Small intestine (tissue), 7 donors: ENCODE results near the gene ENTPD8. TPM values are rescaled to one million over a fixed set of nuclear protein-coding genes. Genes with fewer than 3 reads are reported as not detected.
"Not testable (repeated sequence)": the region's sequence is repeated elsewhere in the genome, so short reads cannot be mapped to it uniquely, and the experiment has no call there.

Experiments used
- DNase-seq, 2 donors: peaks; one replicate each; pipeline versions ENCODE4 v3.0.0 to v3.0.0-alpha.2; 2013
- FAIRE-seq: peaks from 2 replicates; lab custom pipeline; 2012; peaks lifted over from hg19 to GRCh38; lab: Jason Lieb, UNC
- H3K27ac ChIP-seq, 3 donors: one replicate each; pipeline ENCODE4 v1.5.1; 2013; ENCODE audit warnings: low read length in 2 of 3, mild to moderate bottlenecking in 2 of 3, control low read depth in 1 of 3, inconsistent platforms in 1 of 3, low read depth in 1 of 3, moderate library complexity in 1 of 3
- H3K27me3 ChIP-seq, 3 donors: one replicate each; pipeline ENCODE4 v1.6.1; 2013; ENCODE audit warnings: low read length in 3 of 3, inconsistent platforms in 1 of 3; ENCODE audit not compliant: control insufficient read depth in 3 of 3, insufficient read depth in 3 of 3
- H3K36me3 ChIP-seq, 3 donors: one replicate each; pipeline ENCODE4 v1.6.1; 2013; ENCODE audit warnings: low read length in 3 of 3, inconsistent platforms in 1 of 3, low read depth in 1 of 3, mild to moderate bottlenecking in 1 of 3, moderate library complexity in 1 of 3; ENCODE audit not compliant: control insufficient read depth in 3 of 3, insufficient read depth in 2 of 3
- H3K4me1 ChIP-seq, 3 donors: one replicate each; pipeline ENCODE4 v1.6.1; 2013; ENCODE audit warnings: low read length in 2 of 3, inconsistent platforms in 1 of 3, low read depth in 1 of 3, mild to moderate bottlenecking in 1 of 3, moderate library complexity in 1 of 3; ENCODE audit not compliant: control insufficient read depth in 3 of 3, insufficient read depth in 2 of 3
- H3K4me3 ChIP-seq, 3 donors: one replicate each; pipeline ENCODE4 v1.5.1; 2013; ENCODE audit warnings: low read length in 3 of 3, control low read depth in 1 of 3, inconsistent platforms in 1 of 3, low read depth in 1 of 3, mild to moderate bottlenecking in 1 of 3, moderate library complexity in 1 of 3
- H3K9me3 ChIP-seq, 2 donors: one replicate each; pipeline ENCODE4 v1.6.1; 2013; ENCODE audit warnings: low read depth in 1 of 2, low read length in 1 of 2; ENCODE audit not compliant: control insufficient read depth in 2 of 2, insufficient read depth in 1 of 2
- WGBS, 3 donors: extraction: QIAGEN DNeasy Blood & Tissue Kit; methylation state at CpG; one replicate each; pipeline ENCODE4 v1.1.7; 2013; 5-methylcytosine and 5-hydroxymethylcytosine counted together
- polyA plus RNA-seq, 4 donors: library from polyadenylated mRNA; stranded (reverse) in 3 of 4; unstranded in 1 of 4; fragments of 200-250 nt in 3 of 4; fragments of 120-200 nt in 1 of 4; gene quantifications; one replicate each; pipeline versions ENCODE4 v1.2.1 to v1.2.3, GENCODE V29; 2013
- donor health status: healthy with polysubstance abuse.
- donor health status: control.
- donor health status: control.
- donor health status: Bipolar disorder and iron deficiency.
- donor health status: healthy.

The ENTPD8 gene
- polyA plus RNA-seq, 4 donors: 15.9 to 85.4 (median 40.8) TPM

DNA sequence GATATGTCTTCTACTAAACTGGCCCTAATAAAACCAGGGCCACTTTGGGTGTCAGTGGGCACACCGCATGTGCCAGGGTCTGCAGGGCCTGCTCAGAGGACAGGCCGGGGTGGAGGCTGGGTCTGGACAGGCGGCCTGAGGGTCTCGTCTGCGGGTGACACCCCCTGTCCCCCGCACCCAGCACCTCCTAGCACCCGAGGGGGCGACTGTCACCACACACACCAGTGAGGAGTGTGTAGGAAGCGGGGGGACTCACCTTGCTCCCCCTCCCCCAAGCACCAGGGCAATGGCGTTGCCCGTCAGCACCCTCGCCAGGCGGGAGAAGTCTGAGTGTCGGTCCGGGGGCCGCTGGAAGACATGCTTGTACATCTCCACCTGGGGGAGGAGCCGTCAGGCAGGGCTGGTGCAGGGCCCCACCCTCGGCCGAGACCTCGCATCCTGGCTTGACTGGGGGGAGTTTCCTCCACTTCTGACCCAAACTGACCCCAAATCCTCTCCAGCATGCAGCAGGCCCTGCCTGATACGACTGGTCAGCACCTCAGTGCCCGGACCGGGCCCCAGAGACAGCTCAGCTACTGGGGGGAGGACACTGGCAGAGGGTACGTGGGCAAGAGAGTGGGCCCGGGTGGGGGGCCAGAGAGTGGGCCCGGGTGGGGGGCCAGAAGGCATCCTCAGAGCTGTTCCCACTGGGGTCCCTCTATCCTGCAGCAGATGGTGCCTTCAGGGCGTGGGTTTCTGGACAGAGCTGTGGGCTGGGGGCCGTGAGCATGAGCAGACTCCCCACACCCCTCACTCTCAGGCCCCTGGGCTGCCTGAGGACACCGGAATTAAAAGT lies 36.8 kb upstream of the ENTPD8 start:
- DNase-seq (no peak), FAIRE-seq (no peak)
- Histone ChIP-seq H3K4me1 (no peaks in the 10 kb centered on the region), H3K27ac (no peak overlapping the region), H3K27me3 (no peaks in the 10 kb centered on the region), H3K36me3 (no peaks in the 10 kb centered on the region), H3K4me3 (no peak overlapping the region), H3K9me3 (peaks cover 0 to 21% of the 10 kb centered on the region in 2 donors)
- WGBS, 3 donors: 83 to 89% (median 87%) methylated on average over 28 to 29 of the region's 29 CpGs

DNA sequence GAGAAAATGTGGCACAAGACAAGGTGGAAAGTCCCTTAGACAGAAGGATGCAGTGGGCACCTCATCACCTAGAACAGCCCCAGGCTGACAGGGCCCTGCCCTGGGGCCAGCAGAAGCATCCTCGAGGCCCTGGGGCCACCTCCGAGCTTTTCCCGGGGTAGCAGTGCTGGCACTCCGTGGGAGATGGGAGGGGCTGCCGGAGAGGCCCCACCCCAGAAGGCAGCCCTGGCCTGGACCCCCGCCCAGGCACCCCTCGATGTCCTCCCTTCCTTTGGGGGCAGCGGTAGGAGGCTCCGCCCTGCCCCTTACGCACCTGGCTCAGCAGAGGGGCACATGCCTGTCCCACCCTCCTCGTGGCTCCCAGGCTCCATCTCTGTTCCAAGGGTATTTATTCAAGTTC lies 35.7 kb upstream of the ENTPD8 start:
- Histone ChIP-seq H3K4me3 (no peak overlapping the region), H3K36me3 (no peaks in the 10 kb centered on the region), H3K4me1 (no peaks in the 10 kb centered on the region), H3K9me3 (peaks cover 0 to 24% of the 10 kb centered on the region in 2 donors), H3K27me3 (no peaks in the 10 kb centered on the region), H3K27ac (no peak overlapping the region)
- 82 to 91% (median 84%) methylated on average over 11 of the region's 11 CpGs for WGBS, 3 donors
- no peak for FAIRE-seq
- no peak for DNase-seq

DNA sequence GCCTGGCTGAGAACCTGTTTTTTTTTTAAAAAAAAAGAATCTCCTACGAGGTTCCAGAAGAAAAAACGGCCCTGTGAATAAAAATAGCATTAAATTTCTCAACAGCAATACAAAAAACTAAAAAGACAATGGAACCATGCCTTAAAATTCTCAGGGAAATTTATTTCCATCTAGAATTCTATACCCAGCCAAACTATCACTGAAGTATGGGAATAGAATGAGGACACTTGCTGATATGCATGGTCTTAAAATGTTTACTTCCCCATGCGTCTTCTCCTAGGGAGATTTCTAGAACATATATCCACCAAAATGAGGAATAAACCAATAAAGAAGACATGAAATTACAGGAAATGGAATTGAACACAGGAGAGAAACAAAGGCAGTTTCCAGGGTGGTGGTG lies 34.5 kb upstream of the ENTPD8 start:
- DNase-seq: no peak
- H3K4me3 ChIP-seq: no peak overlapping the region
- no peak overlapping the region for H3K27ac ChIP-seq
- no peaks in the 10 kb centered on the region for H3K27me3 ChIP-seq
- 82 to 90% (median 84%) methylated on average over 3 of the region's 3 CpGs for WGBS, 3 donors
- H3K36me3 ChIP-seq: no peaks in the 10 kb centered on the region
- peaks cover 0 to 24% of the 10 kb centered on the region in 2 donors for H3K9me3 ChIP-seq
- FAIRE-seq: no peak
- no peaks in the 10 kb centered on the region for H3K4me1 ChIP-seq

DNA sequence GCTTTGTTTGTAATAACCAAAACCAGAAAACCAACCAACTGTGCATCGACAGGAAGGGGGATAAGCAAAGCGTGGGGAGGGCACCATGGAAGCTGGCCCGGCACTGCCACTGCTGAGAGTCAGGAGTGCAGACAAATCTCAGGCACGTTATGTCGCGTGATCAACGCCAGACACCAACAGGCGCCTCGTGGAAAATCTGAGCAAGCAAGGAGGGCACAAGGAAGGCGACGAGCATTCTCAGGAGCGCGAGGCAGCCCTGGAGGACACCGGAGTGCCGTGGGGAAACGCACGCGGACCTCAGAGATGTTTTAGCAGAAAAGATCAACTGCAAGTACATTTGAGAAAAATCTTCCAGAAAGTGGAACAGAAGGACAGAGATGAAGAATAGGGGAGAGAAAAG lies 33.1 kb upstream of the ENTPD8 start:
- no peak for DNase-seq
- no peaks in the 10 kb centered on the region for H3K4me1 ChIP-seq
- 94 to 95% (median 95%) methylated on average over 18 of the region's 18 CpGs for WGBS, 3 donors
- no peaks in the 10 kb centered on the region for H3K36me3 ChIP-seq
- FAIRE-seq: no peak
- no peak overlapping the region for H3K4me3 ChIP-seq
- H3K27ac ChIP-seq: no peak overlapping the region
- peaks cover 0 to 24% of the 10 kb centered on the region in 2 donors for H3K9me3 ChIP-seq
- no peaks in the 10 kb centered on the region for H3K27me3 ChIP-seq

DNA sequence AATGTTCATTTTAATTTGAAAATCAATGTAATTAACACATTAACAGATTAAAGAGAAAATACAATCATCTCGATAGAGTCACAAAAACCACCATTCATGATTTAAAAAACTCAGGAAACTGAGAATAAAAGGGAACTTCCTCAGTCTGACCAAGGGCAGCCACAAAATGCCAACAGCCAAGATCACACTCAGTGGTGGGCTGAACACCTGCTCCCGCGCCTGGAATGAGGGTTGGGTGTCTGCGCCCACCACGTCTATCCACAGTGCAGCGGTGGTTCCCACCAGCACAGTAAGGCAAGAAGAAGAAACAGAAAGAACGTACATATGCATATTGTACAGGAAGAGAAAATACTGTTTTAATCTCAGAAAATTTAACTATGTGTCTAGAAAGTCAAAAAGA lies 29.6 kb upstream of the ENTPD8 start:
- DNase-seq (no peak), FAIRE-seq (no peak)
- Histone ChIP-seq H3K27ac (no peak overlapping the region), H3K9me3 (peaks cover 0 to 17% of the 10 kb centered on the region in 2 donors), H3K4me3 (no peak overlapping the region), H3K27me3 (no peaks in the 10 kb centered on the region), H3K4me1 (no peaks in the 10 kb centered on the region), H3K36me3 (no peaks in the 10 kb centered on the region)
- WGBS, 3 donors: 58 to 79% (median 59%) methylated on average over 7 of the region's 7 CpGs

DNA sequence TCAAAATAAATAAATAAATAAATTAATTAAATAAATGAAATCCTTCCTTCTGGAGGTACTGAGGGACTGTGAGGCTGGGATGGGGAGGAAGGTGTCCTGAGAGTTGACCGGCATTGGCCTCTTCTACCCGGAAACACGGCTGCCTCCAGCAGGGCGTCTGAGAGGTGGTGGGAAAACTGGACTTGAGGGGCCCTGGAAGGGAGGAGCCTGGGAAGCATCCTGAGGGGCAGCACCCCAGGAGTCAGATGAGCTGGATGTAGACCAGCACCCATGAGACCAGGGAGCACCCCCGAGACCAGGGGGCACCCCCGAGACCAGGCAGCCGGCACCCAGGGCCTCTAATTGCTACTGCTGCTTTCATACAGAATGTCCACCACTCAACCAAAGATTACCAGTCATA lies 26.7 kb upstream of the ENTPD8 start:
- Histone ChIP-seq H3K4me3 (no peak overlapping the region), H3K27ac (no peak overlapping the region), H3K4me1 (no peaks in the 10 kb centered on the region), H3K36me3 (no peaks in the 10 kb centered on the region), H3K9me3 (peaks cover 0 to 2% of the 10 kb centered on the region in 2 donors), H3K27me3 (no peaks in the 10 kb centered on the region)
- FAIRE-seq: no peak
- 92 to 98% (median 94%) methylated on average over 7 of the region's 7 CpGs for WGBS, 3 donors
- no peak for DNase-seq

DNA sequence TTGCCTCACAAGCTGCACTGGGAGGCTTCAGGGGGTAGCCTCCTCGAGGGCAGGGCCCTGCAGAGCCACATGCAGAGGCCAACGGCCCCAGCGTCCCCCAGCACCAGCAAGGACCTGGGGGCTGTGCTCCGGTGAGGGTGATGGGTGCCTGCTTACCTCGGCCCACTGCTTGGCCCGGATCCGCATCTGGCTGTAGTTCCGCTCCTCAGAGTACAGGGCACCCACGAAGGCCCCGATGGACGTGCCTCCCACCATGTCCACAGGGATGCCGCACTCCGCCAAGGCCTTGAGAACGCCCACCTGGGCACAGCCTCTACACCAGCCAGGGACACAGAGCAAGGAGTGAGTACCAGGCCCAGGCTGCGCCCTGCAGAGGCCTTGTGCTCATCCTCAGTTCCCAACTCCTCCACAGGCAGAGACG lies 26.0 kb upstream of the ENTPD8 start:
- H3K27me3 ChIP-seq: peaks cover 0 to 5% (median 0%) of the 10 kb centered on the region in 3 donors
- H3K27ac ChIP-seq: no peak overlapping the region
- no peak overlapping the region for H3K4me3 ChIP-seq
- DNase-seq (no peak), FAIRE-seq (no peak)
- 88 to 92% (median 91%) methylated on average over 16 of the region's 16 CpGs for WGBS, 3 donors
- no peaks in the 10 kb centered on the region for H3K4me1 ChIP-seq
- H3K36me3 ChIP-seq: no peaks in the 10 kb centered on the region
- H3K9me3 ChIP-seq: no peaks in the 10 kb centered on the region

DNA sequence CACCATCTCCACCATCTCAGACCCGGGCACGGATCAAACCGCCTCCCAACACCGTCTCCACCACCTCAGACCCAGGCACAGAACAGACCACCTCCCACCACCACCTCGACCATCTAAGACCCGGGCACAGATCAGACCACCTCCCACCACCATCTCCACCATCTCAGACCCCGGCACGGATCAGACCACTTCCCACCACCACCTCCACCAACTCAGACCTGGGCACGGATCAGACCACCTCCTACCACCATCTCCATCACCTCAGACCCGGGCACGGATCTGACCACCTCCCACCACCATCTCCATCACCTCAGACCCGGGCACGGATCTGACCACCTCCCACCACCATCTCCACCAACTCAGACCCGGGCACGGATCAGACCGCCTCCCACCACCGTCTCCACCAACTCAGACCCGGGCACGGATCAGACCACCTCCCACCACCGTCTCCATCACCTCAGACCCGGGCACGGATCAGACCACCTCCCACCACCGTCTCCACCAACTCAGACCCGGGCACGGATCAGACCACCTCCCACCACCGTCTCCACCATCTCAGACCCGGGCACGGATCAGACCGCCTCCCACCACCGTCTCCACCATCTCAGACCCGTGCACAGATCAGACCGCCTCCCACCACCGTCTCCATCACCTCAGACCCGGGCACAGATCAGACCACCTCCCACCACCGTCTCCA lies 25.4 kb upstream of the ENTPD8 start:
- WGBS, 3 donors: 90 to 94% (median 93%) methylated on average over 35 of the region's 35 CpGs
- not testable (repeated sequence) for H3K9me3 ChIP-seq, DNase-seq, H3K27me3 ChIP-seq, H3K4me3 ChIP-seq, H3K36me3 ChIP-seq, FAIRE-seq, H3K4me1 ChIP-seq, H3K27ac ChIP-seq
